IPS DF 4.7 (cell line): ENCODE results near the gene ATP6V0E2.

Experiments used
- DNase-seq: peaks from one replicate; pipeline ENCODE4 v3.0.0-alpha.2; 2013; ENCODE audit warnings: low spot score; ENCODE audit errors: extremely low read depth

The ATP6V0E2 gene

DNA sequence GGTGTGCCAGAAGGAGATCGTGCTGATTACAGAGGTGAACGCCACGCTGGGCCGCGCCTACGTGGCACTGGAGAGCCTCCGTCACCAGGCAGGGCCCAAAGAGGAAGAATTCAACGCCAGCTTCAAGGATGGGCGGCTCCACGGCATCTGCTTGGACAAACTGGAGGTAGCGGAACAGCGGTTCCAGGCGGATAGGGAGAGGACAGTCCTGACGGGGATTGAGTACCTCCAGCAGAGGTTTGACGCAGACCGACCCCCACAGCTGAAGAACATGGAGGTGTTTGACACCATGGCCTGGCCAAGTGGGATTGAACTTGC is 12.1 kb upstream of the ATP6V0E2 start:
- no peak for DNase-seq

DNA sequence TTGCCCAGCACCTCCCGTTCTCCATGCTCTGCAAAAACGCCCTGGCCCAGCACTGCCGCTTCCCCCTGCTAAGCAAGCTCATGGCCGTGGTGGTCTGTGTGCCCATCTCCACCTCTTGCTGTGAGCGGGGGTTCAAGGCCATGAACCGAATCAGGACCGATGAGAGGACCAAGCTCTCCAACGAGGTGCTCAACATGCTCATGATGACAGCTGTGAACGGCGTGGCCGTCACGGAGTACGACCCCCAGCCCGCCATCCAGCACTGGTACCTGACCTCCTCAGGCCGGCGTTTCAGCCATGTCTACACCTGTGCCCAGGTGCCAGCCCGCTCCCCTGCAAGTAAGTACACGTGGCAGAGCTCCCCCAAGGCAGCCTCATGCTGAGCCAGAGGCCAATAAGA is 11.6 kb upstream of the ATP6V0E2 start:
- no peak for DNase-seq

DNA sequence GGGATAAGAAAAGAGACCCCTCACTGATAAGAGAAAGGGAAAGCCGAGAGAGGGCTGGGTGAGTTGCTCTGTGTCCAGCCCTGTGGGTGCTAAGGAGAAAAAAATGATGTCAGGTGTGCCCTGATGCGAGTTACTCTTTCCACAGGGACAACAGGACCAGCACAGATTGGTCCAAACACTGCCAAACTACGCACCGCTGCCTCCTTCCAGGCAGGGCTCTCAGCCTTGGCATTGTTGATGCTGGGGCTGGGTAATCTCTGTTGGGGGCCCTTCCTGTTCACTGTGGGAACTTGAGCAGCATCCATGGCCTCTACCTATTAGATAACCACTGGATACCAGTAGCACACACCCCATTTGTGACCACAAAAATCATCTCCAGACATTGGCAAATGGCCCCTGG is 10.3 kb upstream of the ATP6V0E2 start:
- DNase-seq, result no peak

DNA sequence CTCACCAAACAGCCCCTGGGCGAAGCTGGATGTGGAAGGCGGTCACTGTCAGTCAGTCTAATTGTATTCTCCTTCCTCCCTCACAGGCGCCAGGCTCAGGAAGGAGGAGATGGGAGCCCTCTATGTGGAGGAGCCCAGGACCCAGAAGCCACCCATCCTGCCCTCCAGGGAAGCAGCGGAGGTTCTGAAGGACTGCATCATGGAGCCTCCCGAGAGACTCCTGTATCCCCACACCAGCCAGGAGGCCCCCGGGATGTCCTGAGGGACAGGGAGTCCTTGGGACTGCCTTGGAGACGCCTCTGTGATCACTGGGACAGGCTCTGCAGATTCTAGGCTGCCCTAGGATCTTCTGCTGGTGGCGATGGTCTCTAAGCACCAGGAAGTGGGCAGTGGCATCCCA is 9.7 kb upstream of the ATP6V0E2 start:
- DNase-seq, result no peak

DNA sequence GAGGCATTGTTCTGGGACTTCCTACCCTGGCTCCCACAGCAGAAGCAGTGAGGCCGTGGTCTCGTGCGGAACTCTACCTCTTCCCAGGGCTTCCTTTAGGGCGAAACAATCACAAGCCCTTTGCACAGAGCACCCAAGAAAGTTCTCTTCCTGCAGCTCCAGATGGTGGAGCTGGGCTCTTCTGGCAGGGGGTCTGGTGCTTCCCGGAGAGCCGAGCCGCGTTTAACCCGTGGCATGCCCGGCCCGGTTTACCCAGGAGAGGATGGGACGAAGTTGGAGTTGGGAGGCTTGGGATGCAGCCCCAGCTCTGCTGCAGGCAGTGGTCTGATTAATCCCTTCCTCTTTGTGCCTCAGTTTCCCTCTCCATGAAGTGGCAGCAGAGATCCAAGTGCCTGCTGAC is 9.0 kb upstream of the ATP6V0E2 start:
- no peak for DNase-seq

DNA sequence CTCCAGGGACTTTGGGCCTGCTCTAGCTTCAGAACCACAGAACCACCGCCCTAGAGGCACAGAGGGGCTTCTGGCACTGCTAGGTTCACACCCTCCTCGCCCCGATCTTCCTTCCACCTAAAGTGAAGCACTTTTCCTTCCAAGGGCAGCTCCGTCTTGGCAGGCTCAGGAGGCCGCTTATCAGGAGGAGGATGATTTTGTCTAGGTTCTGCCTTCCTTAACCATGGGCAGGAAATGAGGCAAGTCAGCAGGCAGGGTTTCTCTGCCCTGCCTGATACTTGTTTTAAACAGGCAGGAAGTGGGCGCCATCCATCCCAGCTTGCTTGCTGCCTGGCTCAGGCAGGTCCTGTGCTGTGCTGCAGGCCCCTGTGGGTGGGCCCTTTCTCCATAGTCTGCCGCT is 8.3 kb upstream of the ATP6V0E2 start:
- no peak for DNase-seq

DNA sequence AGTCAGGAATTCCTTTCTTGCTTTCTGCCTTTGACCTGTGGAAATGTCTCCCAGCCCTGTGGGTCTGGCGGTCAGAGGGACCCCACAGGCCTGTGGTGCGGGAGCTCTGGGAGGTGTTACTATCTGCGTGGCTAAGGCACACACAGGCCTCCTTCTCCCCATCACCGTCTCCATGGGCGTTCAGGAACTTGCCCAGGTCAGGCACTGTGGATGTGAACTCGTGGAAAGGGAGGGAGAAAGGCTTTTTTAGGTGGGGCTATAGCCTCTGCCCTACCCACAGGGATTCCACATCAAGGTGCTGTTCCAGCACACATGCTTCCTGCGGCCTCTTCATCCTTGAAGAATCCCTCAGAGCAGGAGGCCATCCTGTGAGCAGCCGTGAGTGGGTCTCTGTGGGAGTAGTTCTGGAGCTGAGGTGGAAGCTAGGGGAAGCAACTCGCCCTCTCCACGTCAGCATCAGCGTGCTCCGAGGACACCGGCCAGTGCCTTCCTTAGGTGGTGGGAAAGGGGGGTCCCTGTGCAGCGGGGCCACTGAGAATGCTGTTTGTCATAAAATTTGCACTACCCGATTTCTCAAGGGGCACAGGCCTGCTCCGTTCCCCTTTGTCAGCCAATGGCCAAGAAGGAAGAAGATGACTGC is 7.5 kb upstream of the ATP6V0E2 start:
- DNase-seq, result no peak

DNA sequence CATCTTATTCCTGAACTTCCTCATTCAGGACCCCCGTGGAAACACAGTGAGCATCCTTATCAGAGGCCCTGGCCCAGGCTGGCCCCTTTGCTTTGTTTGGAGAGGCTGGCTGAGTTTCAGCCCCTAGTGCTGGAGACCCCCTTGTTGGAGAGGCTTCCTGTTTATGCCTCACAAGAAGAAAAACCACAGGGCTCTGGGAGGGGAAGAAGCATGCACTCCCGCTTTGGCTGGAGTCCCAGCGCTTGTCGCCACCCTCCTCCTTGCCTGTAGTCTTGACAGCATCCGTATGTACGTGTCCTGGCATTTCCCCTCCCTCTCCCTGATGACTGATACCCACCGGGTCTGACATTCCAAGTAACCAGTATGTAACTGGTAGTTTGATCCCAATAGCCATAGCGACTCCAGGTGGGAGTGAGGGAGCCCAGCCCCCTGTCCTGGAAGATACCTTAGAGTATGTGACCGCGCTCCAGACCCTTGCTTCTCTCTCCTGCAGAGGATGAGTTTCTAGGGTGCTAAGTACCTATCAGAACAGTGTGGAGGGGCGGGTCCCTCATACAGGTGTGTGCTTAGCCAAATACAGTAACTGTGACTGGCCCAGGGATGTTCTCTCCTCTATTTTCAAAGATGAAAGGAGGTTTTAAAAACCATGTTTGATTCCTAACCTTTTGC is 6.9 kb upstream of the ATP6V0E2 start:
- no peak for DNase-seq

DNA sequence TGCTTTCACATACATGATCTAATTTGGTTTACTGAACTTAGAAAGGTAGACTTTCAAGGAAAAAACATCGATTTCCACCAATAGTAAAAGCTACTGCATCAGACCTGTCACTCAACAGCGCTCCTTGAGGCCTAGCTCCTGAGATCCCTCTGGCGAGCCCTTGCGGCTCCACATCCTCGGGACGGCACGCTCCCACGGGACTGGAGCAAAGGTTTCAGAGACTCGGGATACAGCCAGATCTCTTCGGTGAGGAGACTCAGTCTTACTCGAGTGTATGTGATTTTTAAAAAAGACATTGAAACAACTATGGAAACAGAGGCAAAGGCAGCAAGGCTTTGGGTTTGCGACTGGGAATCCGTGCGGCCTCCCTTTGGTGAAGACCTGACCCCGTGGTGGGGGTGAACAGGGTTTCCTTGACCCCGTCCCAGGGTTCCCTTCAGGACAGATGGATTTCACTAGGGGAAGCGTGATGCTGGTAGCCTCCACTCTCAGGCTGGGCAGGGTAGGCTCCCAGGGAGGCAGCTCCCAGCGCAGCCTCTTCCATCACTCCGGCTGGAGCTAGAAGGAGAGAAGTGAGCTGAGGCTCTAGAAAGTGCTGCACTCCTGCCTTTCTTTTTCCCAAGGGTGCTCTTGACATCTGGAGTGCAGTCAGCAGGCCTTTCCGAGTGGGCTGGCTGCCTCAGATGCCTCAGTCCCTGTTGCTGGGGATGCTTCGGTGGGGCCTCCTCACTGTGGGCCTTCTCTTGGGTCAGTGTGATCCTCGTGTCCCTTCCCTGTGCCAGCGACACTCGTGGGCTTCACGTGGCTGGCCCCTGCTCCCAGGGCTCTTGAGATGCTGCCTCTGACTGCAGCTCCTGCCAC is 5.8 kb upstream of the ATP6V0E2 start:
- no peak for DNase-seq

DNA sequence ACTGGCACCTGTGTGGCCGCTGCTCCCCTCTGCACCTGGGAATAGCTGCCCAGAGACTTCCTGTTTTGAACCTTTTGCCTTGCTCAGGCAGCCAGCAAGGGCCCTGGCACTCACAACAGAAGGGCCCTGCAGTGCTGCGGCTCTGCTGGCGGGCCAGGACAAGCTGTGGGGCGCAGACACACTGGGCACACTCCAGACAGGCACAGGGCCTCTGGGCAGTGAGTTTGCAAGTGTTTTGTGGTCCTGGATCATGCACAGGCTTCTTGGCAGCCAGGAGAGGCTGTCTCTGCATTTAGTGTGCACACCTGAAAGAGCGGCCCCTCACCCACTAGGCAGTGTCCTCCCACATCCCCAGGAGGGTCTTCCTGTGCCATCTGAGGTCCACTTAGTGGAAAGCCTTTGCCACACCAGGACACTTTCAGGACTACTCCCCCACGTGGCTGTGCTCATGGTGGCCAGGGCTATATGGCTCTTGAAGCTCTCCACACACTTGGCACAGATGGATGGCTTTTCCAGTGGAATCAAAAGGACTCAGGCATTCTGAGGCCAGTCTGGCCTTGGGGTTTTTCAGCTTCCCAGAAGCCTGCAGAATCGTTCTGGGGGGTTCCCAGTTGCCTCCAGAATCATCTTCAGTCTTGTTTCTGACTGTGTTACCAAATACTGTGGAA is 5.0 kb upstream of the ATP6V0E2 start:
- no peak for DNase-seq

DNA sequence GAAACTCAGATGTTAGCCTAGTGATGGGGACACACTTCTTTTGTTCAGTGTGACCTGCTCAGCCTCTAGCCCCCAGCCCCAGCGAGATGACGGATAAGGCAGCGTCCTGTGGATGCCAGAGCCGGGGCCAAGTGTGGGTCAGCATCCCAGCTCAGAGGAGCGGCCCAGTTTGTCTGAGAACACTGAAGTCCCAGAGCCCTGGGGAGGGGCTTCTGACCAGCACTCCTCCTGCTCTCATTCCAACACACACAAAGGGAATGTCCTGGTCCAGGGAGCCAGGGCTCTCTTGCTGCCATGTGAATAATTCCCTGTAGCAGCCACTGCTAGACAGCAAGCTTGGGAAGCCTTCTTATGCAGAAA is 4.5 kb upstream of the ATP6V0E2 start:
- DNase-seq, result no peak

DNA sequence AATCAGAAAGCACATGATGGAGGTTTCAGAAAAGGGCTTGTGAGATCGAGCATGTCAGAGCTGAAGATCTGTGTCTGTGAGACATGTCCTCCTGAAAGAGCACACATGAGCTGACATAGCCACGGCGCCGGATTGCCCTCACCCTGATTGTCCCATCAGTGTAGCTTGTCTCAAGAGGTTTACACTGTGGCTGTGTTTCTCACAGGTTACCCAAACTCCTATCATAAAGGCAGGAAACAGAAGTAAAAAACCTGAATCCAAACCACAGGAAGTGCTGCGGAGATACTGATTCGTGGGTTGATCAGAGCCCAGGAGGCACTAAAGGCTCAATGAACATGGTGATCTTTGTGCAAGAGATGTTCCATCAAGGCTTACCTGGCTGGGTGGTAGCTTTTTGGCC is 3.9 kb upstream of the ATP6V0E2 start:
- DNase-seq, result no peak

DNA sequence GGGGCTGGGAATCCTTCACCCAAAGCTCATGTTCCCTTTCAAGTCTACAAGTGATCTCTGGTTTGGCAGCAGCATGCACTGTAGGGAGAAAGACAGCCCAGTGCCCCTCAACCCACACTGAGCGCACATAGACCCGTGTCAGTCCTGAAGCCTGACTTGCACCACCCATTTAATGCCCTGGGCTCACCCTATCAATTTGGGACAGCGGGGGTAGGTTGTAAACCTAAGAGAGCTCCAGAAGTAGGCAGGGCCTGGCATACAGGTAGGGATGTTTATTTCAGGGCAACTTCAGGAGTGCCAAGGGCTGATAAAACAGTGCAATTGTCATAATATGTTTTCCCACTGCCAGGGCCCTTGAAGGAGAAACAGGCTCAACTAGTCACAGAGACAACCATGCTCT is 3.5 kb upstream of the ATP6V0E2 start:
- DNase-seq, result no peak

DNA sequence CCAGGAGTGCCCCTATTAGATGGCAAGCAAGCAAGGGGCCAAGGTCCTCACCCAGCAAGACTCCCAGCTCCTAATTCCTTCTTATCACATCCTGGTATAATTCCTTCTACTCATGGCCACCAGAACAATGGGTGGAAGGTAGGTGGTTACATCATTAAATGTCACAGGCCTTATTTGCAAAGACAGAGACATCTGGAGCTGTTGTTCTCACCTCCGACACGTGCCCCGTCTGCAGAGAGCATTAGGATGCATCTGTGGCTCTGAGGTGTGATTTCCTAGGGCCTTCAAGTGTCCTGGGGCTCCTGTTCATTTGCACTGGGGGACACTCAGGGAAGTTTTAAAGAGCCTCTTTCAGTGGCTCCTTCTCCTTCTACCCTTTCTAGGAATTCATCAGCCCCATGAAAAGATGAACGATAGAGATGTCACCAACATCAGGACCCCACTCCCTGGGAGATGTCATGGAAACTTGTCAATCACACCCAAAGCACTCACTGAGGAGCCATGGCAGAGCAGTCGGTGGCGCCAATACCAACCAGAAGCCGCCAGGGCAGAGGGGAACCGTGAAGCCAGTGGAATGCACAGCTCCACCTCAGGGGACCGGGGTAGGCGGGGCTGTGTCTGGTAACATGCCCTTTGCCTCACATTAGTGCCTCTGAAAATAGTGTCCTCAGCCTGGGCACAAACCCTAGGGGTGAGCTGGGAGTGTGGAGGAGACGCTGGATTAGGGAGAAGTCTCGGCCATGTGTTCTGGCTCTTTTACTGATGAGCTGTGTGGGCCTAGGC is 2.9 kb upstream of the ATP6V0E2 start:
- DNase-seq, result no peak

DNA sequence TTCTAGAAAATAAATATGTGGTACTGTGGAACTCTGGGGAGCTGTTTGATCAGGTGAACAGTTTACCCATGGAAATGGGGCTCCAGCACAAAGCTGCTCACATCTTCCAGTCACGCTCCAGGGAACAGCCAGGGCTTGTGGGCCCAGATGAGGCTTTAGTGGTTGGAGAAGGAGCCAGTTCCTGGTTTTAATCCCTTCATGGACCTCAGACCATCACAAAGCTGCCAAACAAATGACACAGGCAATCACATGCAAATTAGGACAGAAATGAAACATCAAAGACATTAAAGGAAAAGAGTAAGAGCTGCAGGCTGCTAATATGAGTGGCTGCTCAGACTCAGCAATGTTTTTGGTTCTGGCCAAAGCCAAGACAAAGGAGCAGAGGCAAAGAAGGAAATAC is 2.2 kb upstream of the ATP6V0E2 start:
- no peak for DNase-seq

DNA sequence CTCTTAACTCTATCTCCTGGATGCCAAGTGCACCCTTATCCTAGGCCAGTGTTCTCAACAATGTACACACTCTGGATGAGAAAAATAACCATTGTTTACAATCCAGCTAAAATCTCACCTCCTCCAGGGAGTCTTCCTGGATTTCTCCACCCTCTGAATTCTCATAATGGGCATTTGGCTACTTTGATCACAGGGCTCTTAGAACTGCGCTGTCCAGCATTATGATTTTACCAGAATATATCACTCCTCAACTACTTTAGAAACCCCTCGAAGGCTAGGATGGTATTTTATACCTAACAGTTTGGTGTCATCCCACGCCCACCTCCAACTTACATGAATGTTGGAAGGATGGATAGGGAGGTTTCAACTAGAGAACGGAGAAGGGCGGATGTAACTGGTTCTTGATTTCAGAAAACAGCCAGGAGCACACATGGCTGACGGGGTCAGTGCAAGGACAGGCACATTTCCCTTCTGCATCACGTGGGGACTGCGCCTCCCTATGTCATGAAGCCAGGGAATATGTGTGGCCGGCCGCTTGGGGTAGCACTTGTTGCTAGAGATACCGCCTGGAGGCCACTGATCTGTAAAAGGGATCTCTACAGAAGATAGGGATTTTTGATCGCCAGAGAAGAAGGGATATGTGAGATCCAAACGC is 1.2 kb upstream of the ATP6V0E2 start:
- DNase-seq, result no peak

DNA sequence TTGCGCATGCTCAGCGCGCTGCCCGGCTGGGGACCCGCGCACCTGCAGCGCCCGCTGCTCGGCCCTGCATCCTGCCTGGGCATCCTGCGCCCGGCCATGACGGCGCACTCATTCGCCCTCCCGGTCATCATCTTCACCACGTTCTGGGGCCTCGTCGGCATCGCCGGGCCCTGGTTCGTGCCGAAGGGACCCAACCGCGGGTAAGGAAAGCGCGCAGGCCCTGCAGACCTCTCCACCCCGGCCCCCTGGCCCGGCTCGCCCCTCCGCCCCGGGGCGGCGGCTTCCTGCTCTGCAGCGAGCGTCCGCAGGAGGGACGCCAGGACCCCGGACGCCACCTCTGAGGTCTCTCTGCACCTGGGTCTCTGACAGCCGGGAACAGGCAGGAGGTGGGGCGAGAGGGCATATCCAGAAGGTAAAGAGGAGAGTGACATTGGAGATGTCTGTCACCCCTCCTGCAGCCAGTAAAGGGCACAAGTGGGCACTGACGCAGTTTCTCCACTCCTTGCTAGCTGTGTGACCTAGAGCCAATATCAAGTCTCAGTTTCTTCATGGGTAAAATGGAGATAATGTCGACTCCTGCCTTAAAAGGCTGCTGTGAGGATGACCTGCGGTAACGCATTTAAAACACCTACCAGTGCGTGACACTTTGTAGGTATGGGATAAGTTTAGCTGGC is 338 bp downstream of the ATP6V0E2 start:
- DNase-seq, result no peak

DNA sequence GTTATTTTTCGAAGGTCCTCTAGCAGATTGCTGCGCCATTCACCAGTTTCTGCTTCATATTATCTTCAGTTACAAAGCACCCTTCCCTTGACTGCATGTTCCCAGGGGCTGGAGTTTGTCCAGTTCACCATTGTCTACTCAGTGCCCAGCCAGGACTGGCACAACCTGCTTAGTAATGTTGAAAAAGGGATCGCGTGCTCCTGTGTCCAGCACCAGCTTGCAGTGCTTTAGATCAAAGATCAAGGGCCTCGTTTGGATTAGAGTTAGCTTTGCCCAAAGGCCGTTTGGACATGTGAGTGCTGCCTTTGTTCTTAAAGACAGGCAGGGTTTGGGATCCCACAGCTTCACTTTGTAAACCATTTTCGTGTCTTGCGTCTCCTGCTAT is 867 bp downstream of the ATP6V0E2 start:
- DNase-seq, result no peak

DNA sequence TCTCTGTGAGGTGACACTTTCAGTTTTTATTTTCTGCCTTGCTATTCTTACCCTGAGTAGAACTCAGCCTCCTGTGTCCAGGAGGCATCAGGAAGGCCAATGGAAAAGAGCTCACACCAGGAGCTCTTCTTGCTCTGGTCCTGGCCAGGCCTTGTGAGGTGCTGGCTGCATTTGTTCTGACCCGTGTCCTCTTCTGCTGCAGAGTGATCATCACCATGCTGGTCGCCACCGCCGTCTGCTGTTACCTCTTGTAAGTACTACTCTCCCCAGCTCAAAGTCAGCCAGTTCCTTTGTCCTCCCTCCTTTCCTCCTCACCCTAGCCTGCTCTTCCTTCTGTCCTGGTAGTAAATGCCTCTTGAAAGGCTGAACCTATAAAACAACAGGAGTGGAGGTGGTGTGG is 1.6 kb downstream of the ATP6V0E2 start:
- DNase-seq, result no peak

DNA sequence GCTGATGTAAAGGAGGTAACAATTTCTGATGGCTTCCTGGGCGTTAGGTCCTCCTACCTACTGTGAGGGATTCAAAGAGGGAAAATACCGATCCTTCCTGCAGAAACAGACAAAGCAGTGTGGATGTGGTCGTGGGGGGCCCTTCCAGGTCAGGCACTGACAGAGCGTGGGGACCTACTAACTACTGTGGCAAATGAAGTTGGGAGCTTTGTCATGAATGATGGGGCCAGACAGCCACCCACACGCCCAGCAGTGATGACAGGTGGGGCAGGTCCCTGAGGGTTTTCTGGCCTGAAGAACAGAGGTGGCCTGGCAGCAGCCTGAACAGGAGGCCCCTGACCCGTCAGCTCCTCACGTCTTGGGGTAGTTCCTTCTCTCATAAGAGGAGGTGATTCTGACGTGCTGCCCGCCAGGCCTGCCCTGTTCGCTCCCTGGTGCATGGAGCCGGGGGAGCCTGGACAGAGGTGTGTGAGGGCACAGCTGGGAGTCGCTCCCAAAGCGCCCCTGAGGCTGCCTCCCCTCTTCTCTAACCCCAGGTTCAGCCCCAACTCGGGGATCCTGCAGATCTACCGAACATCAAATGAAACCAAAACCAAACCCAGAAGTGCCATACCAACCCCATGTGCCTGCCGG is 4.2 kb downstream of the ATP6V0E2 start:
- no peak for DNase-seq
